CD4-positive, alpha-beta memory T cell (primary cell): Measurements from ENCODE around the gene VAMP4. TPM values are rescaled to one million over a fixed set of nuclear protein-coding genes. Genes with fewer than 3 reads are reported as not detected.

Experiments used
- CTCF ChIA-PET: fragments of 350-600 bp; sonication (Branson Sonifier 250); formaldehyde crosslinking; loops from one replicate; lab custom pipeline; 2021; ENCODE audit warnings: inconsistent platforms; ENCODE audit not compliant: partially characterized antibody; lab: Charles Lee
- POLR2A ChIA-PET: fragments of 350-600 bp; sonication (Branson Sonifier 250); formaldehyde crosslinking; loops from one replicate; lab custom pipeline; 2021; ENCODE audit not compliant: partially characterized antibody; lab: Charles Lee
- DNase-seq, 5 donors: peaks; one replicate each; pipeline versions ENCODE4 v3.0.0 to v3.0.0-alpha.2; 2020 to 2022; ENCODE audit warnings: mixed read lengths in 1 of 5
- H3K27ac ChIP-seq: one replicate; pipeline ENCODE4 v1.7.0; 2013; ENCODE audit warnings: low read depth, low read length
- H3K27me3 ChIP-seq: 2 replicates; pipeline ENCODE4 v1.7.0; 2013; ENCODE audit warnings: mild to moderate bottlenecking, low read length, moderate library complexity; ENCODE audit not compliant: insufficient read depth
- H3K36me3 ChIP-seq: 2 replicates; pipeline ENCODE4 v1.7.0; 2013; ENCODE audit warnings: mild to moderate bottlenecking, low read length, moderate library complexity; ENCODE audit not compliant: insufficient read depth
- H3K4me1 ChIP-seq: 2 replicates; pipeline ENCODE4 v1.7.0; 2013; ENCODE audit warnings: mild to moderate bottlenecking, low read length, moderate library complexity; ENCODE audit not compliant: insufficient read depth
- H3K4me3 ChIP-seq, 2 donors: one replicate each; pipeline ENCODE4 v1.7.0; 2013; ENCODE audit warnings: low read length in 2 of 2, mild to moderate bottlenecking in 1 of 2
- H3K9me3 ChIP-seq, 2 donors: one replicate each; pipeline ENCODE4 v1.7.0; 2013; ENCODE audit warnings: low read length in 2 of 2, control low read depth in 1 of 2; ENCODE audit not compliant: control insufficient read depth in 1 of 2
- H3K27ac Mint-ChIP-seq, 7 donors: one replicate each; pipeline ENCODE4 v1.8.0; 2020 to 2021; ENCODE audit warnings: mixed read lengths in 7 of 7, mild to moderate bottlenecking in 6 of 7, inconsistent platforms in 3 of 7, moderate library complexity in 3 of 7
- H3K27me3 Mint-ChIP-seq, 2 donors: one replicate each; pipeline ENCODE4 v1.8.0; 2020 to 2021; ENCODE audit warnings: mixed read lengths in 2 of 2
- H3K36me3 Mint-ChIP-seq, 2 donors: one replicate each; pipeline ENCODE4 v1.8.0; 2020 to 2021; ENCODE audit warnings: mixed read lengths in 2 of 2, inconsistent platforms in 1 of 2, mild to moderate bottlenecking in 1 of 2
- H3K4me1 Mint-ChIP-seq, 4 donors: one replicate each; pipeline ENCODE4 v1.8.0; 2020 to 2021; ENCODE audit warnings: mixed read lengths in 4 of 4, mild to moderate bottlenecking in 1 of 4
- H3K4me3 Mint-ChIP-seq, 8 donors: one replicate each; pipeline ENCODE4 v1.8.0; 2020 to 2021; ENCODE audit warnings: mixed read lengths in 8 of 8, mild to moderate bottlenecking in 7 of 8, moderate library complexity in 6 of 8, inconsistent platforms in 3 of 8
- H3K9me3 Mint-ChIP-seq, 8 donors: one replicate each; pipeline ENCODE4 v1.8.0; 2020 to 2021; ENCODE audit warnings: mixed read lengths in 8 of 8, mild to moderate bottlenecking in 5 of 8, inconsistent platforms in 3 of 8, moderate library complexity in 1 of 8
- intact Hi-C: fragments of 100-400 bp; cut with micrococcal nuclease; formaldehyde crosslinking; loops from one replicate; pipeline ENCODE4 v1.15.1; 2023
- polyA plus RNA-seq, 2 donors: library from polyadenylated mRNA; unstranded; fragments of 300-500 nt; fragmentation: Illumina TruSeq; gene quantifications; one replicate each; pipeline ENCODE4 v1.2.3, GENCODE V29; 2021
- total RNA-seq, 2 experiments: library from RNA; stranded (reverse); gene quantifications; one replicate each; pipeline ENCODE4 v1.2.3, GENCODE V29; 2021

The VAMP4 gene, protein sequence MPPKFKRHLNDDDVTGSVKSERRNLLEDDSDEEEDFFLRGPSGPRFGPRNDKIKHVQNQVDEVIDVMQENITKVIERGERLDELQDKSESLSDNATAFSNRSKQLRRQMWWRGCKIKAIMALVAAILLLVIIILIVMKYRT
- 10 to 100 TPM; 29.4 to 32.0 TPM for total RNA-seq
- 10 to 100 TPM; 25.0 to 32.6 TPM for polyA plus RNA-seq

- intact Hi-C loops, result loop anchor here (1.0 to 5.0 kb wide), 6 partner anchors 39 to 790 kb away; partner anchors contain the start of genes DNM3, FMO4, METTL13 and PRRC2C
- H3K9me3 ChIP-seq, result no peaks in the 10 kb centered on the region
- Mint-ChIP-seq H3K27ac (peak within 1 kb of the TSS; percentile 98 to 100 (median 99)), H3K9me3 (no peaks in the 10 kb centered on the region), H3K4me3 (peak within 1 kb of the TSS; percentile 97 to 100 (median 100)), H3K36me3 (peaks cover 7 to 21% of the 10 kb centered on the region in 2 donors), H3K27me3 (no peaks in the 10 kb centered on the region), H3K4me1 (peaks cover 31 to 62% (median 48%) of the 10 kb centered on the region in 4 donors)
- peaks cover 44% of the 10 kb centered on the region for H3K4me1 ChIP-seq
- H3K27ac ChIP-seq, result peak within 1 kb of the TSS; percentile 96
- peak within 1 kb of the TSS; percentile 84 to 92 for H3K4me3 ChIP-seq
- CTCF ChIA-PET, result interaction anchor here (0.8 to 4.5 kb wide), 6 partner anchors 9 to 428 kb away, joined by 3 to 31 read pairs (median 6); partner anchors contain the start of genes FMO4 and METTL13
- no peaks in the 10 kb centered on the region for H3K27me3 ChIP-seq
- H3K36me3 ChIP-seq, result peaks cover 3% of the 10 kb centered on the region
- peak; percentile 85 to 90 (median 89) for DNase-seq
- POLR2A ChIA-PET, result interaction anchor here (0.5 to 6.9 kb wide), 21 partner anchors 9 to 1734 kb away, joined by 3 to 173 read pairs (median 5); partner anchors contain the start of genes DNM3, METTL13, PIGC and PRRC2C
Measured at GRCh38 chr1:171741872-171742576, at the start of gene VAMP4. TSS of gene VAMP4 (minus strand) at chr1:171742065. CDS start at chr1:171738414, 3,651 bp downstream.

- Mint-ChIP-seq H3K36me3 (peaks cover 69 to 91% of the 10 kb centered on the region in 2 donors), H3K4me1 (peaks cover 8 to 40% (median 23%) of the 10 kb centered on the region in 4 donors), H3K9me3 (peaks cover 0 to 2% (median 0%) of the 10 kb centered on the region in 8 donors), H3K27ac (no peak overlapping the region), H3K27me3 (no peaks in the 10 kb centered on the region), H3K4me3 (no peak overlapping the region)
- POLR2A ChIA-PET, result no interaction called here
- Histone ChIP-seq H3K4me1 (peaks cover 5% of the 10 kb centered on the region), H3K36me3 (peaks cover 75% of the 10 kb centered on the region), H3K27ac (no peak overlapping the region), H3K9me3 (no peaks in the 10 kb centered on the region), H3K27me3 (no peaks in the 10 kb centered on the region), H3K4me3 (no peak overlapping the region)
- intact Hi-C loops, result no loop called here
- no peak for DNase-seq
- CTCF ChIA-PET, result interaction anchor here (2.6 kb wide), 1 partner anchor 11 kb away, joined by 8 read pairs; no protein-coding TSS in a partner anchor
Measured at GRCh38 chr1:171790318-171790717, 48.5 kb upstream of the VAMP4 start.

GRCh38 chr1:171788696-171789095 is 46.8 kb upstream of the VAMP4 start:
- no peak for DNase-seq
- POLR2A ChIA-PET, result no interaction called here
- CTCF ChIA-PET, result interaction anchor here (5.4 kb wide), 1 partner anchor 12 kb away, joined by 26 read pairs; no protein-coding TSS in a partner anchor
- Histone ChIP-seq H3K4me3 (no peak overlapping the region), H3K27me3 (no peaks in the 10 kb centered on the region), H3K27ac (no peak overlapping the region), H3K9me3 (no peaks in the 10 kb centered on the region), H3K4me1 (peaks cover 22% of the 10 kb centered on the region), H3K36me3 (peaks cover 78% of the 10 kb centered on the region)
- no peaks in the 10 kb centered on the region for H3K27me3 Mint-ChIP-seq
- H3K27ac Mint-ChIP-seq, result no peak overlapping the region
- H3K4me1 Mint-ChIP-seq, result peaks cover 19 to 42% (median 30%) of the 10 kb centered on the region in 4 donors
- H3K9me3 Mint-ChIP-seq, result peaks cover 0 to 2% (median 0%) of the 10 kb centered on the region in 8 donors
- intact Hi-C loops, result loop anchor here (10.0 kb wide), 3 partner anchors 606 to 1926 kb away; partner anchors contain the start of genes KLHL20 and SCYL3
- H3K4me3 Mint-ChIP-seq, result no peak overlapping the region
- H3K36me3 Mint-ChIP-seq, result peaks cover 65 to 88% of the 10 kb centered on the region in 2 donors

GRCh38 chr1:171787686-171788480 is 46.0 kb upstream of the VAMP4 start:
- peaks cover 65 to 89% of the 10 kb centered on the region in 2 donors for H3K36me3 Mint-ChIP-seq
- Histone ChIP-seq H3K27me3 (no peaks in the 10 kb centered on the region), H3K4me1 (peaks cover 30% of the 10 kb centered on the region), H3K27ac (no peak overlapping the region), H3K9me3 (no peaks in the 10 kb centered on the region), H3K36me3 (peaks cover 76% of the 10 kb centered on the region), H3K4me3 (no peak overlapping the region)
- intact Hi-C loops, result loop anchor here (10.0 kb wide), 3 partner anchors 607 to 1927 kb away; partner anchors contain the start of genes KLHL20 and SCYL3
- H3K27ac Mint-ChIP-seq, result peak overlapping the region in 1 of 7 donors; percentile 61
- ChIA-PET CTCF (interaction anchor here (5.4 kb wide), 1 partner anchor 13 kb away, joined by 26 read pairs; no protein-coding TSS in a partner anchor), POLR2A (no interaction called here)
- no peak for DNase-seq
- no peaks in the 10 kb centered on the region for H3K27me3 Mint-ChIP-seq
- H3K4me1 Mint-ChIP-seq, result peaks cover 27 to 49% (median 36%) of the 10 kb centered on the region in 4 donors
- H3K9me3 Mint-ChIP-seq, result peaks cover 0 to 2% (median 0%) of the 10 kb centered on the region in 8 donors
- no peak overlapping the region for H3K4me3 Mint-ChIP-seq

DNA sequence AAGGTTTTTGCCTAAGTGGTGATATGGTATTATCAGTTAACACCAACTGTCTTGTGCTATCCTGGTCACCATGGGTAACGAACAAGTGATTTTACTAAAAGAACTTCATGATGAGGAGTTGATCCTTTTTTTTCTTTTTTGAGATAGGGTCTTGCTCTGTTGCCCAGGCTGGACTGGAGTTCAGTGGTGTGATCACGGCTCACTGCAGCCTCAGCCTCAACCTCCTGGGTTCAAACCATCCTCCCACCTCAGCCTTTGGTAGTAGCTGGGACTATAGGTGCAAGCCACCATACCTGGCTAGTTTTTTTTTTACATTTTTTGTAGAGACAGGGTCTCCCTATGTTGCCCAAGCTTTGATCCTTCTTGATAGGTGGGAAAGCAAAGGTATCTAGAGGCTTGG is 44.7 kb upstream of the VAMP4 start:
- Histone ChIP-seq H3K9me3 (no peaks in the 10 kb centered on the region), H3K4me1 (peaks cover 41% of the 10 kb centered on the region), H3K27me3 (no peaks in the 10 kb centered on the region), H3K27ac (no peak overlapping the region), H3K4me3 (no peak overlapping the region), H3K36me3 (peaks cover 64% of the 10 kb centered on the region)
- Mint-ChIP-seq H3K4me1 (peaks cover 32 to 63% (median 46%) of the 10 kb centered on the region in 4 donors), H3K4me3 (no peak overlapping the region), H3K27me3 (no peaks in the 10 kb centered on the region), H3K9me3 (peaks cover 0 to 3% (median 0%) of the 10 kb centered on the region in 8 donors), H3K27ac (no peak overlapping the region), H3K36me3 (peaks cover 56 to 81% of the 10 kb centered on the region in 2 donors)
- ChIA-PET CTCF (interaction anchor here (5.4 kb wide), 1 partner anchor 15 kb away, joined by 26 read pairs; no protein-coding TSS in a partner anchor), POLR2A (no interaction called here)
- DNase-seq, result no peak
- intact Hi-C loops, result loop anchor here (10.0 kb wide), 3 partner anchors 608 to 1928 kb away; partner anchors contain the start of genes KLHL20 and SCYL3

DNA sequence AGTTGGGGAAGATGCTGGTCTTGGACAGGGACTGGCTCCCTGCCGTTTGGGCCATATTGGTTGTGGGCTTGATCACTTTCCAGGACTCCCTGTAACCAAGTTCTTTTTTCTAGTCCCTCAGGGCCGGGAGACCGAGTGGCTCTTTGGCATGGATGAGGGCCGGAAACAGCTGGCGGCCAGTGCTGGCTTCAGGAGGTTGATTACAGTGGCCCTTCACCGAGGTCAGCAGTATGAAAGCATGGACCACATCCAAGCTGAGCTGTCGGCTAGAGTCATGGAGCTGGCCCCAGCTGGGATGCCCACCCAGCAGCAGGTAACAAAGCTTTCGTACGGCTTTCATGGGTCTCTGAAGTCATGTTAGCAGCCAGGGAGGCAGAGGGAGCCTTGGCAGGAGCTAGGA is 43.9 kb upstream of the VAMP4 start:
- H3K27ac ChIP-seq, result no peak overlapping the region
- intact Hi-C loops, result loop anchor here (10.0 kb wide), 3 partner anchors 609 to 1929 kb away; partner anchors contain the start of genes KLHL20 and SCYL3
- peak overlapping the region in 1 of 8 donors; percentile 52 for H3K4me3 Mint-ChIP-seq
- no peaks in the 10 kb centered on the region for H3K27me3 Mint-ChIP-seq
- no peaks in the 10 kb centered on the region for H3K27me3 ChIP-seq
- POLR2A ChIA-PET, result interaction anchor here (0.9 to 1.6 kb wide), 2 partner anchors 44 to 57 kb away, joined by 3 to 7 read pairs; partner anchors contain the start of gene VAMP4
- CTCF ChIA-PET, result interaction anchor here (1.6 to 5.4 kb wide), 2 partner anchors 15 to 43 kb away, joined by 7 to 26 read pairs; partner anchors contain the start of gene VAMP4
- DNase-seq, result no peak
- no peaks in the 10 kb centered on the region for H3K9me3 ChIP-seq
- peaks cover 58% of the 10 kb centered on the region for H3K36me3 ChIP-seq
- peaks cover 43% of the 10 kb centered on the region for H3K4me1 ChIP-seq
- H3K36me3 Mint-ChIP-seq, result peaks cover 49 to 77% of the 10 kb centered on the region in 2 donors
- peaks cover 0 to 4% (median 0%) of the 10 kb centered on the region in 8 donors for H3K9me3 Mint-ChIP-seq
- peak overlapping the region in 3 of 7 donors; percentile 49 to 75 (median 50) for H3K27ac Mint-ChIP-seq
- H3K4me3 ChIP-seq, result no peak overlapping the region
- peaks cover 38 to 71% (median 52%) of the 10 kb centered on the region in 4 donors for H3K4me1 Mint-ChIP-seq
